GM19438 (cell line): ENCODE measurements around the gene SNX30.

ENCODE experiments used
- ATAC-seq: cut with Tn5 transposase; IDR thresholded peaks from one replicate; pipeline ENCODE4 v1.9.1; 2021; ENCODE audit warnings: low read depth; ENCODE audit not compliant: unreplicated experiment

The SNX30 gene

GRCh38 chr9:112852741-112853504 is 102.4 kb downstream of the SNX30 start:
- no peak for ATAC-seq

- ATAC-seq = no peak
Measured at GRCh38 chr9:112853882-112854585, 103.5 kb downstream of the SNX30 start.

GRCh38 chr9:112854657-112855056 is 104.1 kb downstream of the SNX30 start:
- ATAC-seq = no peak

GRCh38 chr9:112856200-112856599 is 105.6 kb downstream of the SNX30 start:
- ATAC-seq = no peak

- no peak for ATAC-seq
Measured at GRCh38 chr9:112856843-112857242, 106.3 kb downstream of the SNX30 start.

GRCh38 chr9:112858005-112858404 is 107.4 kb downstream of the SNX30 start:
- no peak for ATAC-seq

GRCh38 chr9:112858625-112859147 is 108.1 kb downstream of the SNX30 start:
- ATAC-seq = peak; percentile 78

GRCh38 chr9:112860451-112860850 is 109.9 kb downstream of the SNX30 start:
- no peak for ATAC-seq

- ATAC-seq = no peak
Measured at GRCh38 chr9:112861155-112861554, 110.6 kb downstream of the SNX30 start.

GRCh38 chr9:112861638-112862555 is 111.3 kb downstream of the SNX30 start:
- no peak for ATAC-seq

GRCh38 chr9:112863214-112863613 is 112.7 kb downstream of the SNX30 start:
- no peak for ATAC-seq

GRCh38 chr9:112863746-112864145 is 113.2 kb downstream of the SNX30 start:
- no peak for ATAC-seq

GRCh38 chr9:112864403-112864802 is 113.8 kb downstream of the SNX30 start:
- ATAC-seq = no peak

- ATAC-seq = no peak
Measured at GRCh38 chr9:112864982-112865381, 114.4 kb downstream of the SNX30 start.

- ATAC-seq = no peak
Measured at GRCh38 chr9:112866662-112867274, 116.2 kb downstream of the SNX30 start.

- no peak for ATAC-seq
Measured at GRCh38 chr9:112867275-112867991, 116.9 kb downstream of the SNX30 start.

- no peak for ATAC-seq
Measured at GRCh38 chr9:112868461-112868860, 117.9 kb downstream of the SNX30 start.

- ATAC-seq = no peak
Measured at GRCh38 chr9:112869041-112869529, 118.5 kb downstream of the SNX30 start.

- ATAC-seq = no peak
Measured at GRCh38 chr9:112869917-112870316, 119.4 kb downstream of the SNX30 start.

- no peak for ATAC-seq
Measured at GRCh38 chr9:112870556-112870955, 120.0 kb downstream of the SNX30 start.
